Pancreas (tissue), 10 donors: ENCODE results near the gene STAB2. TPM values are rescaled to one million over a fixed set of nuclear protein-coding genes. Genes with fewer than 3 reads are reported as not detected.
A peak's percentile ranks its signal among the peaks of the same experiment; 100 is the strongest.

ENCODE experiments used
- ATAC-seq, 4 donors: fragments of 200-7000 bp; cut with Tn5 transposase; one replicate each; pipeline versions ENCODE4 v1.8.0 to v1.9.1; 2020; ENCODE audit warnings: mild to moderate bottlenecking in 4 of 4, moderate library complexity in 4 of 4
- DNase-seq, 6 donors: peaks; one replicate each; pipeline ENCODE4 v3.0.0-alpha.2; 2020
- FAIRE-seq: peaks from 2 replicates; lab custom pipeline; 2012; peaks lifted over from hg19 to GRCh38; lab: Jason Lieb, UNC
- H3K27ac ChIP-seq, 4 donors: fragments of 200-600 bp; sonication (generic); 1 replicate in 3 of 4; 2 replicates in 1 of 4; pipeline versions ENCODE4 v1.5.0 to v1.8.0; 2020
- H3K27me3 ChIP-seq, 4 donors: fragments of 200-600 bp; one replicate each; pipeline ENCODE4 v1.8.0; 2021
- H3K36me3 ChIP-seq, 3 donors: fragments of 200-600 bp; sonication (generic) in 1 of 3; one replicate each; pipeline versions ENCODE4 v1.5.0 to v1.8.0; 2020 to 2021
- H3K4me1 ChIP-seq, 3 donors: fragments of 200-600 bp; one replicate each; pipeline ENCODE4 v1.8.0; 2021
- H3K4me3 ChIP-seq, 4 donors: fragments of 200-600 bp; sonication (generic) in 2 of 4; one replicate each; pipeline versions ENCODE4 v1.5.0 to v1.8.0; 2020 to 2021
- H3K9me3 ChIP-seq, 4 donors: fragments of 200-600 bp; one replicate each; pipeline ENCODE4 v1.8.0; 2021
- WGBS, 2 donors: extraction: QIAGEN DNeasy Blood & Tissue Kit; methylation state at CpG; one replicate each; pipeline ENCODE4 v1.1.7; 2013; 5-methylcytosine and 5-hydroxymethylcytosine counted together
- intact Hi-C, 3 donors: fragments of 100-400 bp; cut with DNase I; formaldehyde crosslinking; loops; one replicate each; pipeline versions ENCODE4 v1.11.1 to v1.14.2; 2022
- polyA plus RNA-seq, 2 donors: library from polyadenylated mRNA; stranded (reverse); fragments of 200-250 nt; gene quantifications; one replicate each; pipeline ENCODE4 v1.2.3, GENCODE V29; 2013
- total RNA-seq, 6 donors: library from RNA; stranded (reverse); fragmentation: NEBNext Ultra II Directional in 4 of 6; extraction: Animal tissue kit (Norgen Biotek cat#: 25700) in 4 of 6; gene quantifications; one replicate each; pipeline versions ENCODE4 v1.2.1 to v1.2.4, GENCODE V29; 2021 to 2023
- TF ChIP-seq, protein P1 (sequence below), 4 donors: fragments of 200-600 bp; sonication (generic) in 3 of 4; IDR thresholded peaks; one replicate each; pipeline versions ENCODE4 v1.5.0 to v1.8.0; 2021; ENCODE audit warnings: antibody characterized with exemption in 4 of 4
- donor health status: healthy with polysubstance abuse.
- donor health status: DM: no; HTN: no; CAD: no; lungs with moderate emphysema.
- donor health status: DM: no; HTN: no; CAD: no.
- donor health status: control.
- donor health status: control.
- donor health status: Bipolar disorder and iron deficiency.
- donor health status: DM: yes; HTN: yes; CAD: no.
- donor health status: DM: no; HTN: no; CAD: no.
- donor health status: DM: no; HTN: no; CAD: no.
- donor health status: DM: yes; HTN: yes; CAD: no.

The STAB2 gene
- total and polyA plus RNA-seq, 8 donors: under 0.01 to 0.16 (median 0.08) TPM; not detected in 1

DNA sequence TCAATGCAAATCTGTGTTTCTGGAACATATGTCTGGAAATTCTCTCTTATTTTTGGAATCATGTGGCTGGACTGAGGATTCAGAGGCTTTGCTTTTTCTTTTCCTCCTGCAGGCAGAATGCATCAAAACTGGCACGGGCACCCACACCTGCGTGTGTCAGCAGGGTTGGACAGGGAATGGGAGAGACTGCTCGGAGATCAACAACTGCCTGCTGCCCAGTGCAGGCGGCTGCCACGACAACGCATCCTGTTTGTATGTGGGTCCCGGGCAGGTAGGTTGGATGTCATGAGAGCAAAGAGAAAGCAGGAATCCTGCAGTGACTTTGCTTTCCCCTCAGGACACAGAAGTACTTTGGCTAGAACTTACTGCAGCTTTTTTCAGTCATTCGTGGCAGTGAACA lies 90.3 kb downstream of the STAB2 start:
- DNase-seq (peak in 2 of 6 donors; percentile 11 to 38), FAIRE-seq (no peak), ATAC-seq (peak; percentile 46 to 73 (median 58))
- WGBS, 2 donors: 20 to 24% methylated on average over 8 of the region's 8 CpGs
- Histone ChIP-seq H3K4me1 (peaks cover 0 to 6% (median 5%) of the 10 kb centered on the region in 3 donors), H3K4me3 (no peak overlapping the region), H3K27me3 (no peaks in the 10 kb centered on the region), H3K27ac (no peak overlapping the region), H3K9me3 (no peaks in the 10 kb centered on the region), H3K36me3 (no peaks in the 10 kb centered on the region)
- TF ChIP-seq, protein P1, sequence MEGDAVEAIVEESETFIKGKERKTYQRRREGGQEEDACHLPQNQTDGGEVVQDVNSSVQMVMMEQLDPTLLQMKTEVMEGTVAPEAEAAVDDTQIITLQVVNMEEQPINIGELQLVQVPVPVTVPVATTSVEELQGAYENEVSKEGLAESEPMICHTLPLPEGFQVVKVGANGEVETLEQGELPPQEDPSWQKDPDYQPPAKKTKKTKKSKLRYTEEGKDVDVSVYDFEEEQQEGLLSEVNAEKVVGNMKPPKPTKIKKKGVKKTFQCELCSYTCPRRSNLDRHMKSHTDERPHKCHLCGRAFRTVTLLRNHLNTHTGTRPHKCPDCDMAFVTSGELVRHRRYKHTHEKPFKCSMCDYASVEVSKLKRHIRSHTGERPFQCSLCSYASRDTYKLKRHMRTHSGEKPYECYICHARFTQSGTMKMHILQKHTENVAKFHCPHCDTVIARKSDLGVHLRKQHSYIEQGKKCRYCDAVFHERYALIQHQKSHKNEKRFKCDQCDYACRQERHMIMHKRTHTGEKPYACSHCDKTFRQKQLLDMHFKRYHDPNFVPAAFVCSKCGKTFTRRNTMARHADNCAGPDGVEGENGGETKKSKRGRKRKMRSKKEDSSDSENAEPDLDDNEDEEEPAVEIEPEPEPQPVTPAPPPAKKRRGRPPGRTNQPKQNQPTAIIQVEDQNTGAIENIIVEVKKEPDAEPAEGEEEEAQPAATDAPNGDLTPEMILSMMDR (IDR thresholded peaks at IDR 0.05): no peak
- intact Hi-C loops: no loop called here

DNA sequence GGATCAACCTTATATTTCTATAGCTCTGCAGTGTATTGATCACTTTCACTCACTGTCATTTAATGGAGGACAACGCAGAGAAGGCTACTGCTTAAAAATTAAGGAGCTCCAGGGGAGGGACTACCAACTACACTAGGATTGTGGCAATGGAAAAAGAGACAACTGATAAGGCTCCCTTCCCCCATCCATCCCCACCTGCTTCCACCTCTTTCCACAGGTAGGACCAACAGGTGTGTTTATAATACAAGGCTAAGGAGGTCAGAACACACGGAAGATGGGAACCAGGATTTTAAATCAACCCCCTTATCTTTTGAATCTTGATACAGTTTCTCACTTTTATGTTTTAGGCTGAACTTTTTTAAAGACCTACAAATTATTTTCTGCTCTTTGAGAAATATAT lies 90.8 kb downstream of the STAB2 start:
- no peaks in the 10 kb centered on the region for H3K36me3 ChIP-seq
- H3K9me3 ChIP-seq: no peaks in the 10 kb centered on the region
- H3K4me3 ChIP-seq: no peak overlapping the region
- DNase-seq: no peak
- TF ChIP-seq, protein P1 (IDR thresholded peaks at IDR 0.05): no peak
- no peak overlapping the region for H3K27ac ChIP-seq
- no peak for ATAC-seq
- no peak for FAIRE-seq
- H3K27me3 ChIP-seq: no peaks in the 10 kb centered on the region
- WGBS, 2 donors: 29 to 46% methylated on average over 2 of the region's 2 CpGs
- H3K4me1 ChIP-seq: peaks cover 0 to under 1% (median under 1%) of the 10 kb centered on the region in 3 donors
- intact Hi-C loops: no loop called here

DNA sequence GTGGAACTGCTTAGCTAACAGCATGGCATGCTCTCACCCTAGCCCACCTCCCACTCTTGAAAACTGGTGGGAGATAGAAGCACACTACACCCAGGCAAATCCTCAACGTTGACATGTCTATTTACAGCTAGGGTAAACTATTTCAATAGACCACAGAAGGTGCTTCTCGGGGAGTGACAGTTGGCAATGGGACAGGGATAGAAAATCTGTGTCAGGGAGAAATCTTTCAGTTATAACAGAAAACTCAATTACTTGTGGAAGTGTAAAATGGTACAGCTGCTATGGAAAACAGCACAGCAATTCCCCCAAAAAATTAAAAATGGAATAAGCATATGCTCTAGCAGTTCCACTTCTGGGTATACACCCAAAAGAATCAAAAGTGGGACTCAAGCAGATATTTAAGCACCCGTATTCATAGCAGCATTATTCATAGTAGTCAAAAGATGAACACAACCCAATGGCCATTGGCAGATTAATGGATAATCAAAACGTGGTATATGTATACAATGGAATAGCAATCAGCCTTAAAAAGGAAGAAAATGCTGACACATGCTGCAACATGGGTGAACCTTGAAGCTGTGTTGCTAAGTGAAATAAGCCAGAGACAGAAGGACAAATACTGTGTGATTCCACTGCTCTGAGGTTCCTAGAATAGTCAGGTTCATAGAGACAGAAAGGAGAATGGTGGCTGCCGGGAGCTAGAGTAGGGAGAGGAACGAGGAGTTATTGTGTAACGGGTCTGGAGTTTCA lies 92.5 kb downstream of the STAB2 start:
- DNase-seq: no peak

DNA sequence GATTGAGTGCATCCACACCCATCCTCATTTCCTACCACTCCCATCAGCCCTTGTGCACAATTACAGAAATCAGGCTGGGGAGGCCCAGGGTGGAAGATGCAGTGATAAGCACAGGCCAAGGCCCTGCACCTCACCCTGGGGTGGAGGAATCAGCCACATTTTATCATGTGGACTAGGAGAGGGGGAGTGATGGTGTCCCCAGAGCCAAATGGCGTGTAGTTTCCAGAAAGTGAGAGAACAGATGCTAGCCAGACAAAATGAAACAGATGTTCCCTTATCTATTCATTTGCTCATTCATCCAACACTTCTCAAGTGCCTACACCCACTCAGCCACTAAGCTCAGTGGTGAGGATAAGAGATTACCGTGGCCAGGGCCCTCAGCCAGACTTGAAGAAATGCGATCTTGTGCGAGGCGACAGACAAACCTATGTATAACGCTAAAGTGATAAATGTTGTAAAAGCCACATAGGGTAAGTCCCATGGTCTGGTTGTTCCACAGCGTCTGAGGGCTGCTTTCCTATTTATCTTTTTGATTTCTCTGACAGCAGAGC lies 93.6 kb downstream of the STAB2 start:
- no peak for FAIRE-seq
- H3K4me1 ChIP-seq: no peaks in the 10 kb centered on the region
- WGBS, 2 donors: 82 to 91% methylated on average over 7 of the region's 7 CpGs
- intact Hi-C loops: no loop called here
- H3K9me3 ChIP-seq: no peaks in the 10 kb centered on the region
- H3K36me3 ChIP-seq: no peaks in the 10 kb centered on the region
- TF ChIP-seq, protein P1 (IDR thresholded peaks at IDR 0.05): no peak
- H3K27me3 ChIP-seq: no peaks in the 10 kb centered on the region
- no peak overlapping the region for H3K4me3 ChIP-seq
- ATAC-seq: peak in 3 of 4 donors; percentile 66 to 77 (median 75)
- H3K27ac ChIP-seq: no peak overlapping the region
- DNase-seq: peak in 1 of 6 donors; percentile 21

More for the DNA sequence above, 92.5 kb downstream of the STAB2 start:
- no peaks in the 10 kb centered on the region for H3K36me3 ChIP-seq
- intact Hi-C loops: no loop called here
- H3K4me3 ChIP-seq: no peak overlapping the region
- no peak for FAIRE-seq
- ATAC-seq: no peak
- no peaks in the 10 kb centered on the region for H3K27me3 ChIP-seq
- no peaks in the 10 kb centered on the region for H3K9me3 ChIP-seq
- TF ChIP-seq, protein P1 (IDR thresholded peaks at IDR 0.05): no peak
- no peak overlapping the region for H3K27ac ChIP-seq
- WGBS, 2 donors: 71 to 74% methylated on average over 7 of the region's 7 CpGs
- no peaks in the 10 kb centered on the region for H3K4me1 ChIP-seq

DNA sequence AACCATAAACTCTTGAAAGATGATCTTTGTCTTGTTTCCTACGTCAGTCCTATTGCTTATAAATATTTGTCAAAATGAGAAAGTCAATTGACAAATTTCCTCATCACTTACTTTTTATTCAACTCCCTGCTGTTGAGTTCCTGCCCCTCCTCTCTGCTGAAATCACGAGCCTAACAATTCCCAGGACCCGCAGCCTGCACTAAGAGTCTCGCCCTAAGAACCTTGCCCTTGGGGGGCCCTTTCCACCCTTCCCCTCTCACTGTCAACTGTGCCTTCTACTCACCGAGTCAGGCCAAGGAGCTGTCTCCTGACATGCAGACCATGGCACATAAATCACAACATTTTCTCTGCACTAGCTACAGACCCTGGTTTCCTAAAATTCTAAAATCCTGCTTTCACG lies 99.0 kb downstream of the STAB2 start:
- 68 to 81% methylated on average over 6 of the region's 6 CpGs for WGBS, 2 donors
- TF ChIP-seq, protein P1 (IDR thresholded peaks at IDR 0.05): no peak
- Histone ChIP-seq H3K4me3 (no peak overlapping the region), H3K9me3 (no peaks in the 10 kb centered on the region), H3K36me3 (no peaks in the 10 kb centered on the region), H3K4me1 (no peaks in the 10 kb centered on the region), H3K27me3 (no peaks in the 10 kb centered on the region), H3K27ac (no peak overlapping the region)
- ATAC-seq (no peak), DNase-seq (no peak), FAIRE-seq (no peak)
- intact Hi-C loops: no loop called here
